ENCODE results near the gene ADD1.
"Not testable (repeated sequence)": the region's sequence is repeated elsewhere in the genome, so short reads cannot be mapped to it uniquely, and the experiment has no call there.

ADD1 gene

GRCh38 chr4:2891294-2891693, 47.6 kb downstream of the ADD1 start:
- DNase-seq: peak; percentile 53

- no peak for DNase-seq
These were observed 50.1 kb downstream of the ADD1 start for GRCh38 chr4:2893772-2894171.

GRCh38 chr4:2898001-2898400, 54.4 kb downstream of the ADD1 start:
- peak; percentile 10 for DNase-seq

GRCh38 chr4:2900741-2901140, 57.1 kb downstream of the ADD1 start:
- peak; percentile 13 for DNase-seq

- no peak for DNase-seq
These were observed 57.5 kb downstream of the ADD1 start for GRCh38 chr4:2901186-2901585.

GRCh38 chr4:2902126-2902525, 58.5 kb downstream of the ADD1 start:
- no peak for DNase-seq

GRCh38 chr4:2905544-2905943, 61.9 kb downstream of the ADD1 start:
- DNase-seq: no peak

GRCh38 chr4:2906218-2906617, 62.6 kb downstream of the ADD1 start:
- DNase-seq: no peak

- DNase-seq: no peak
These were observed 63.6 kb downstream of the ADD1 start for GRCh38 chr4:2907226-2907625.

- no peak for DNase-seq
These were observed 64.2 kb downstream of the ADD1 start for GRCh38 chr4:2907706-2908293.

GRCh38 chr4:2908686-2909085, 65.0 kb downstream of the ADD1 start:
- DNase-seq: no peak

GRCh38 chr4:2909583-2909982, 65.9 kb downstream of the ADD1 start:
- no peak for DNase-seq

GRCh38 chr4:2910409-2910808, 66.8 kb downstream of the ADD1 start:
- no peak for DNase-seq

GRCh38 chr4:2911868-2912267, 68.2 kb downstream of the ADD1 start:
- no peak for DNase-seq

- no peak for DNase-seq
These were observed 69.5 kb downstream of the ADD1 start for GRCh38 chr4:2913168-2913567.

GRCh38 chr4:2914256-2915126, 70.8 kb downstream of the ADD1 start:
- DNase-seq: no peak

GRCh38 chr4:2915789-2916188, 72.1 kb downstream of the ADD1 start:
- no peak for DNase-seq

GRCh38 chr4:2916696-2917095, 73.1 kb downstream of the ADD1 start:
- not testable (repeated sequence) for DNase-seq

- not testable (repeated sequence) for DNase-seq
These were observed 74.7 kb downstream of the ADD1 start for GRCh38 chr4:2918300-2918699.

- DNase-seq: not testable (repeated sequence)
These were observed 75.1 kb downstream of the ADD1 start for GRCh38 chr4:2918714-2919113.

GRCh38 chr4:2922453-2923101, 78.9 kb downstream of the ADD1 start:
- peak; percentile 55 for DNase-seq

- DNase-seq: peak; percentile 34
These were observed 79.5 kb downstream of the ADD1 start for GRCh38 chr4:2923141-2923551.

GRCh38 chr4:2923668-2924173, 80.1 kb downstream of the ADD1 start:
- no peak for DNase-seq

- no peak for DNase-seq
These were observed 80.6 kb downstream of the ADD1 start for GRCh38 chr4:2924286-2924685.

Measured in EL (cell line).